ENCODE data around the gene SOD2. TPM values are rescaled to one million over a fixed set of nuclear protein-coding genes. Genes with fewer than 3 reads are reported as not detected.
"Not testable (repeated sequence)": the region's sequence is repeated elsewhere in the genome, so short reads cannot be mapped to it uniquely, and the experiment has no call there.

SOD2 gene
- total RNA-seq, 1 experiment from 2014 or later: 69.5 TPM

DNA sequence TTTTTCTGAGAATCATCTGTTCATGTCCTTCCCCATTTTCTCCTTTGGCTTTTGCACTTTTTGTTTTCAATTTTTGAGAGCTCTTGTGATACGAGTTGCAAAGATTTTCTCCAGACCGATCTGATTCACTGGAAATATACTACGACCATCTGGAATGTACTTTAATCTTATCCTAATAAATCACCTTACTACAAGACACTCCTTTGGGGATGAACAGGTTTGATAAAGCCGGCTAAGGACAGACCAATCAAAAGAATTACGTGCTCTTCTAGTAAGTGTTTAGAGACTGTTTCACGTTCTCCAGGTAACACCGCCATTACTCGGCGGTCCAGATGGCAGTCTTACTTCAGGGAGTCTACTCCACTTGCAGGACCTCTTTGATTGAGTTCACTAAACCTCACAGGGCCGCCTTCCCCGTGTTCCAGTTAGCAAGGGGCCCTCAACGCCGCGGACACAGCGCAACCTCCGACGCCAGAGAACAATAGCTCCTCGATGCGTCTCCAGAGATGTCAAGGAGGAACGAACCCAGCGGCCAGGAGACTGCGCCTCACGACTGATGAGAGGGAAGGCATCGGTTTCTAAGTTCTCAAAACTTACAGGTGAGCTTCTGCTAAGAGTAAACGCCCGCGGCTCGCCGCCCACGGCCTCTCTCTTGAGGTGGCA, 33.3 kb upstream of the SOD2 start:
- Histone ChIP-seq H2AFZ (ENCODE audit: low read length) (peak overlapping the region; percentile 88), H3K79me2 (ENCODE audit: low read length) (peaks cover 91% of the 10 kb centered on the region), H3K9me2 (replicated peaks; ENCODE audit: low read length) (no peaks in the 10 kb centered on the region), H3F3A (ENCODE audit: low read length, unreplicated experiment) (no peaks in the 10 kb centered on the region), H3K36me3 (ENCODE audit: low read depth, low read length) (peaks cover 15% of the 10 kb centered on the region; the same call in 1 of the 2 replicates), H3K4me1 (ENCODE audit: insufficient read depth, low read length) (peaks cover 16% of the 10 kb centered on the region), H3K27ac (ENCODE audit: low read length) (peak overlapping the region; percentile 96), H4K20me1 (ENCODE audit: low read length) (peaks cover 36% of the 10 kb centered on the region), H3K4me3 (ENCODE audit: low read length) (peak overlapping the region; percentile 87), H3K27me3 (ENCODE audit: low read length) (no peaks in the 10 kb centered on the region), H3K4me2 (ENCODE audit: low read length) (peak overlapping the region; percentile 85), H3K9ac (ENCODE audit: low read length) (peak overlapping the region; percentile 97), H3K9me3 (ENCODE audit: low read length) (no peaks in the 10 kb centered on the region)
- ATAC-seq (peak; percentile 22), DNase-seq (peak; percentile 4)
- POLR2A ChIA-PET (ENCODE audit: unreplicated experiment): interaction anchor here (0.9 kb wide), 1 partner anchor 63 kb away, joined by 9 read pairs; the partner anchor contains the start of gene TCP1
- CTCF ChIA-PET: no interaction called here
- BruUV-seq (replicated peaks): TSS peak; percentile 75
- intact Hi-C loops (cut with micrococcal nuclease): loop anchor here (1.0 to 2.0 kb wide), 3 partner anchors 32 to 62 kb away; partner anchors contain the start of gene TCP1
- TF ChIP-seq EZH2 (IDR thresholded peaks at IDR 0.05; ENCODE audit: low read length, unreplicated experiment) (no peak), CTCF (conservative IDR thresholded peaks at IDR 0.05; ENCODE audit: low read depth, low read length) (no peak), EZH2phosphoT487 (IDR thresholded peaks at IDR 0.05; ENCODE audit: borderline replicate concordance, low read length) (no peak)

GRCh38 chr6:159725208-159725607, 32.2 kb upstream of the SOD2 start:
- H3K9me2 ChIP-seq (replicated peaks; ENCODE audit: low read length); intact Hi-C loops (cut with micrococcal nuclease); H3K4me3 ChIP-seq (ENCODE audit: low read length); H3K9ac ChIP-seq (ENCODE audit: low read length); DNase-seq; H3K27me3 ChIP-seq (ENCODE audit: low read length); ATAC-seq; H3F3A ChIP-seq (ENCODE audit: low read length, unreplicated experiment); H3K27ac ChIP-seq (ENCODE audit: low read length); H2AFZ ChIP-seq (ENCODE audit: low read length); H3K9me3 ChIP-seq (ENCODE audit: low read length); H3K36me3 ChIP-seq (ENCODE audit: low read depth, low read length); BruUV-seq (replicated peaks); POLR2A ChIA-PET (ENCODE audit: unreplicated experiment); CTCF ChIA-PET: not testable (repeated sequence)
- Histone ChIP-seq H3K4me2 (ENCODE audit: low read length) (peak overlapping the region; percentile 85; the same call in 1 of the 2 replicates), H4K20me1 (ENCODE audit: low read length) (peaks cover 24% of the 10 kb centered on the region), H3K79me2 (ENCODE audit: low read length) (peaks cover 83% of the 10 kb centered on the region), H3K4me1 (ENCODE audit: insufficient read depth, low read length) (peaks cover 12% of the 10 kb centered on the region)

- peak overlapping the region; percentile 85; the same call in 1 of the 2 replicates for H3K4me2 ChIP-seq (ENCODE audit: low read length)
- H3K9me2 ChIP-seq (replicated peaks; ENCODE audit: low read length): no peaks in the 10 kb centered on the region
- ChIA-PET CTCF (no interaction called here), POLR2A (ENCODE audit: unreplicated experiment) (no interaction called here)
- no peak for ATAC-seq
- no peak for DNase-seq
- H4K20me1 ChIP-seq (ENCODE audit: low read length): peaks cover 20% of the 10 kb centered on the region
- 0 out of 2 replicates have a peak, but pooled peaks cover 3% of the 10 kb centered on the region for H3K36me3 ChIP-seq (ENCODE audit: low read depth, low read length)
- intact Hi-C loops (cut with micrococcal nuclease): no loop called here
- H3K4me3 ChIP-seq (ENCODE audit: low read length): no peak overlapping the region
- no peak for TF ChIP-seq EZH2phosphoT487 (IDR thresholded peaks at IDR 0.05; ENCODE audit: borderline replicate concordance, low read length)
- no peak overlapping the region for H3K9ac ChIP-seq (ENCODE audit: low read length)
- no TSS peak for BruUV-seq (replicated peaks)
- no peaks in the 10 kb centered on the region for H3F3A ChIP-seq (ENCODE audit: low read length, unreplicated experiment)
- peaks cover 80% of the 10 kb centered on the region for H3K79me2 ChIP-seq (ENCODE audit: low read length)
- peaks cover 8% of the 10 kb centered on the region; the same call in 1 of the 2 replicates for H3K4me1 ChIP-seq (ENCODE audit: insufficient read depth, low read length)
- no peaks in the 10 kb centered on the region for H3K27me3 ChIP-seq (ENCODE audit: low read length)
- no peak overlapping the region for H2AFZ ChIP-seq (ENCODE audit: low read length)
- no peak overlapping the region for H3K27ac ChIP-seq (ENCODE audit: low read length)
- H3K9me3 ChIP-seq (ENCODE audit: low read length): no peaks in the 10 kb centered on the region
These were observed 31.7 kb upstream of the SOD2 start for GRCh38 chr6:159724778-159725177.

Measured in PC-3 (cell line).